H1 (cell line): ENCODE results near the gene RAB35. TPM values are rescaled to one million over a fixed set of nuclear protein-coding genes. Genes with fewer than 3 reads are reported as not detected.
A peak's percentile ranks its signal among the peaks of the same experiment; 100 is the strongest.

Source experiments
- CTCF ChIA-PET: fragments of 300-600 bp; sonication (Branson Sonifier 250); formaldehyde crosslinking; loops from one replicate; lab custom pipeline; 2021; ENCODE audit not compliant: partially characterized antibody; lab: Charles Lee
- POLR2A ChIA-PET: fragments of 300-600 bp; sonication (Branson Sonifier 250); formaldehyde crosslinking; loops from one replicate; lab custom pipeline; 2021; ENCODE audit warnings: inconsistent platforms; ENCODE audit not compliant: partially characterized antibody; lab: Charles Lee
- DNase-seq, 2 experiments: peaks; one replicate each; pipeline versions ENCODE4 v3.0.0 to v3.0.0-alpha.2; 2010 to 2022; ENCODE audit warnings: low spot score in 2 of 2, low read depth in 1 of 2, mixed read lengths in 1 of 2
- FAIRE-seq: peaks from 2 replicates; lab custom pipeline; 2011; peaks lifted over from hg19 to GRCh38; lab: Jason Lieb, UNC
- H2AFZ ChIP-seq: 2 replicates; pipeline ENCODE4 v1.8.1; 2012; ENCODE audit warnings: low read length, inconsistent platforms
- H2AK5ac ChIP-seq: 2 replicates; pipeline ENCODE4 v1.6.1; 2013; ENCODE audit warnings: low read depth, low read length
- H2BK120ac ChIP-seq: replicated peaks from 2 replicates; pipeline ENCODE3; 2013; ENCODE audit warnings: low read depth, low read length, inconsistent platforms
- H2BK12ac ChIP-seq: 2 replicates; pipeline ENCODE4 v1.6.1; 2013; ENCODE audit warnings: low read depth, low read length
- H2BK15ac ChIP-seq: 2 replicates; pipeline ENCODE4 v1.6.1; 2013; ENCODE audit warnings: low read length
- H2BK20ac ChIP-seq: 2 replicates; pipeline ENCODE4 v1.6.1; 2013; ENCODE audit warnings: low read length
- H2BK5ac ChIP-seq: 2 replicates; pipeline ENCODE4 v1.6.1; 2013; ENCODE audit warnings: low read depth, low read length
- H3K14ac ChIP-seq: 2 replicates; pipeline ENCODE4 v1.6.1; 2013; ENCODE audit warnings: inconsistent platforms; ENCODE audit not compliant: insufficient read length
- H3K18ac ChIP-seq: 2 replicates; pipeline ENCODE4 v1.6.1; 2013; ENCODE audit warnings: low read length; ENCODE audit errors: extremely low read depth
- H3K23ac ChIP-seq: 2 replicates; pipeline ENCODE4 v1.6.1; 2013; ENCODE audit warnings: inconsistent platforms; ENCODE audit not compliant: insufficient read length
- H3K23me2 ChIP-seq: 2 replicates; pipeline ENCODE4 v1.6.1; 2013; ENCODE audit warnings: low read depth, low read length
- H3K27ac ChIP-seq: 2 replicates; pipeline ENCODE4 v1.6.1; 2011; ENCODE audit warnings: low read depth, low read length, inconsistent platforms
- H3K27me3 ChIP-seq, 4 experiments: replicated peaks in 1 of 4; 1 replicate in 1 of 4; 2 replicates in 3 of 4; pipeline versions ENCODE4 v1.6.1 to v1.8.1; 2011 to 2013; ENCODE audit warnings: low read length in 3 of 4, mild to moderate bottlenecking in 3 of 4, inconsistent platforms in 2 of 4, mixed read lengths in 2 of 4, moderate library complexity in 1 of 4; ENCODE audit not compliant: control insufficient read depth in 3 of 4, insufficient read depth in 3 of 4; ENCODE audit errors: extremely low read depth in 1 of 4
- H3K36me3 ChIP-seq, 4 experiments: 2 replicates each; pipeline versions ENCODE4 v1.6.1 to v1.8.1; 2011 to 2013; ENCODE audit warnings: mild to moderate bottlenecking in 4 of 4, low read length in 3 of 4, moderate library complexity in 2 of 4, control low read depth in 1 of 4, inconsistent platforms in 1 of 4; ENCODE audit not compliant: insufficient read depth in 4 of 4, control insufficient read depth in 2 of 4
- H3K4ac ChIP-seq: replicated peaks from 2 replicates; pipeline ENCODE3; 2013; ENCODE audit warnings: low read length, low read depth, mixed read lengths, inconsistent platforms; ENCODE audit not compliant: insufficient read length
- H3K4me1 ChIP-seq, 4 experiments: replicated peaks in 1 of 4; 1 replicate in 1 of 4; 2 replicates in 3 of 4; pipeline versions ENCODE4 v1.6.1 to v1.8.1; 2011 to 2013; ENCODE audit warnings: low read length in 3 of 4, inconsistent platforms in 2 of 4, mixed read lengths in 1 of 4; ENCODE audit not compliant: insufficient read depth in 4 of 4, control insufficient read depth in 3 of 4
- H3K4me2 ChIP-seq, 2 experiments: 2 replicates each; pipeline versions ENCODE4 v1.6.1 to v1.8.1; 2011 to 2013; ENCODE audit warnings: low read depth in 2 of 2, low read length in 2 of 2, control low read depth in 1 of 2, inconsistent platforms in 1 of 2, mild to moderate bottlenecking in 1 of 2; ENCODE audit not compliant: insufficient read depth in 1 of 2
- H3K4me3 ChIP-seq, 4 experiments: fragments of 200-600, 300-600 bp in 1 of 4; sonication (generic), shearing (Covaris generic), sonication (Bioruptor Twin) in 1 of 4; 2 replicates each; pipeline versions ENCODE4 v1.5.1 to v1.8.1; 2011 to 2016; ENCODE audit warnings: low read length in 4 of 4, low read depth in 3 of 4, control low read depth in 2 of 4, inconsistent platforms in 2 of 4, mild to moderate bottlenecking in 2 of 4, mixed read lengths in 1 of 4, moderate library complexity in 1 of 4; ENCODE audit not compliant: insufficient read depth in 2 of 4; ENCODE audit errors: extremely low read depth in 1 of 4
- H3K56ac ChIP-seq: replicated peaks from 2 replicates; pipeline ENCODE3; 2013; ENCODE audit warnings: low read depth, mild to moderate bottlenecking, mixed read lengths, low read length, inconsistent platforms; ENCODE audit not compliant: insufficient read length
- H3K79me1 ChIP-seq: 2 replicates; pipeline ENCODE4 v1.6.1; 2013; ENCODE audit warnings: low read depth, low read length, control low read depth
- H3K79me2 ChIP-seq, 2 experiments: 2 replicates each; pipeline versions ENCODE4 v1.6.1 to v1.8.1; 2012 to 2013; ENCODE audit warnings: low read length in 2 of 2, mild to moderate bottlenecking in 2 of 2, inconsistent platforms in 1 of 2; ENCODE audit not compliant: insufficient read depth in 2 of 2, control insufficient read depth in 1 of 2
- H3K9ac ChIP-seq, 4 experiments: replicated peaks in 1 of 4; 1 replicate in 1 of 4; 2 replicates in 3 of 4; pipeline versions ENCODE4 v1.6.1 to v1.8.1; 2011 to 2013; ENCODE audit warnings: low read depth in 3 of 4, low read length in 3 of 4, control low read depth in 2 of 4, mild to moderate bottlenecking in 2 of 4, moderate library complexity in 2 of 4, inconsistent platforms in 1 of 4; ENCODE audit errors: extremely low read depth in 1 of 4
- H3K9me3 ChIP-seq, 2 experiments: 2 replicates each; pipeline versions ENCODE4 v1.6.1 to v1.8.1; 2012 to 2013; ENCODE audit warnings: mild to moderate bottlenecking in 2 of 2, moderate library complexity in 2 of 2, control low read depth in 1 of 2, inconsistent platforms in 1 of 2, low read depth in 1 of 2, low read length in 1 of 2, mixed read lengths in 1 of 2; ENCODE audit not compliant: insufficient read depth in 2 of 2
- H4K20me1 ChIP-seq, 2 experiments: replicated peaks in 1 of 2; 2 replicates each; pipeline versions ENCODE3 to v1.8.1; 2011 to 2013; ENCODE audit warnings: inconsistent platforms in 2 of 2, low read length in 2 of 2, mild to moderate bottlenecking in 1 of 2; ENCODE audit not compliant: insufficient read depth in 2 of 2, control insufficient read depth in 1 of 2
- H4K5ac ChIP-seq: 2 replicates; pipeline ENCODE4 v1.6.1; 2013; ENCODE audit warnings: low read length, low read depth, mixed read lengths, inconsistent platforms; ENCODE audit not compliant: insufficient read length
- H4K8ac ChIP-seq: 2 replicates; pipeline ENCODE4 v1.8.0; 2013; ENCODE audit warnings: mild to moderate bottlenecking, moderate library complexity, low read length, inconsistent platforms; ENCODE audit not compliant: insufficient read depth; ENCODE audit errors: extremely low read depth
- H4K91ac ChIP-seq: replicated peaks from 2 replicates; pipeline ENCODE3; 2013; ENCODE audit warnings: low read length, mixed read lengths, inconsistent platforms; ENCODE audit not compliant: insufficient read length
- BACH1 ChIP-seq: IDR thresholded peaks from 2 replicates; pipeline ENCODE4 v1.6.1; 2012; ENCODE audit warnings: low read length, improper control_type of control experiment
- BRCA1 ChIP-seq: IDR thresholded peaks from 2 replicates; pipeline ENCODE4 v1.6.1; 2012; ENCODE audit warnings: low read depth, low read length, improper control_type of control experiment
- CHD1 ChIP-seq: IDR thresholded peaks from 2 replicates; pipeline ENCODE4 v1.6.1; 2012; ENCODE audit warnings: low read depth, low read length, improper control_type of control experiment
- CREB1 ChIP-seq: IDR thresholded peaks from 2 replicates; pipeline ENCODE4 v1.6.1; 2012; ENCODE audit warnings: inconsistent platforms
- GABPA ChIP-seq: IDR thresholded peaks from 2 replicates; pipeline ENCODE4 v1.6.1; 2011; ENCODE audit warnings: mild to moderate bottlenecking, low read length, moderate library complexity, borderline replicate concordance; ENCODE audit not compliant: insufficient read depth
- GTF2F1 ChIP-seq: IDR thresholded peaks from 2 replicates; pipeline ENCODE4 v1.6.1; 2012; ENCODE audit warnings: low read depth, low read length, improper control_type of control experiment, borderline replicate concordance
- KDM1A ChIP-seq: fragments of 200-600, 300-600 bp; sonication (generic); IDR thresholded peaks from 2 replicates; pipeline ENCODE4 v1.7.1; 2016; ENCODE audit warnings: mild to moderate bottlenecking, low read length, borderline replicate concordance
- KDM4A ChIP-seq: IDR thresholded peaks from one replicate; pipeline ENCODE4 v1.7.1; 2012; ENCODE audit warnings: low read depth, mild to moderate bottlenecking, moderate library complexity, low read length, inconsistent platforms; ENCODE audit not compliant: severe bottlenecking
- POLR2A ChIP-seq, 2 experiments: IDR thresholded peaks; 1 replicate in 1 of 2; 2 replicates in 1 of 2; pipeline ENCODE4 v1.6.1; 2011; ENCODE audit warnings: low read depth in 2 of 2, low read length in 2 of 2, mild to moderate bottlenecking in 2 of 2; ENCODE audit errors: control extremely low read depth in 1 of 2
- RNF2 ChIP-seq: fragments of 200-900, 300-1000 bp; sonication (generic); IDR thresholded peaks from 2 replicates; pipeline ENCODE4 v1.7.1; 2016; ENCODE audit warnings: borderline replicate concordance, low read depth, mild to moderate bottlenecking, antibody characterized with exemption, low read length; ENCODE audit not compliant: poor library complexity, severe bottlenecking; ENCODE audit errors: missing control alignments
- SP1 ChIP-seq: IDR thresholded peaks from 2 replicates; pipeline ENCODE4 v1.6.1; 2011; ENCODE audit warnings: low read depth, low read length
- TAF7 ChIP-seq: optimal IDR thresholded peaks from 2 replicates; pipeline ENCODE3; 2011; ENCODE audit warnings: low read depth, mild to moderate bottlenecking, inconsistent platforms, low read length, moderate library complexity, borderline replicate concordance
- TBP ChIP-seq: IDR thresholded peaks from 2 replicates; pipeline ENCODE4 v1.6.1; 2011; ENCODE audit warnings: low read depth, low read length, improper control_type of control experiment
- TCF12 ChIP-seq: IDR thresholded peaks from 2 replicates; pipeline ENCODE4 v1.6.1; 2011; ENCODE audit warnings: low read depth, mild to moderate bottlenecking, low read length
- YY1 ChIP-seq: IDR thresholded peaks from 2 replicates; pipeline ENCODE4 v1.6.1; 2011; ENCODE audit warnings: low read depth, mild to moderate bottlenecking, low read length
- WGBS, 2 experiments: shearing (Covaris generic) in 1 of 2; methylation state at CpG; one replicate each; pipeline versions ENCODE4 v1.1.6 to v1.1.7; 2013 to 2015; ENCODE audit warnings: low lambda C conversion rate in 2 of 2, mixed read lengths in 2 of 2, inconsistent platforms in 1 of 2, low coverage in 1 of 2, missing lambda C conversion rate in 1 of 2; ENCODE audit not compliant: insufficient replicate concordance in 2 of 2, insufficient coverage in 1 of 2, insufficient read length in 1 of 2; ENCODE audit errors: extremely low coverage in 1 of 2, missing lambda C conversion rate in 1 of 2; 5-methylcytosine and 5-hydroxymethylcytosine counted together
- polyA plus RNA-seq, 7 experiments: library from polyadenylated mRNA; depleted of rRNA in 3 of 7; stranded (reverse) in 5 of 7; unstranded in 2 of 7; fragments of >200 nt in 5 of 7; fragments of 200-250 nt in 2 of 7; gene quantifications; 1 replicate in 5 of 7; 2 replicates in 1 of 7; 4 replicates in 1 of 7; pipeline versions ENCODE4 v1.2.1 to v1.2.3, GENCODE V29; 2011 to 2013; ENCODE audit warnings: missing spikeins in 2 of 7, mixed read lengths in 2 of 7
- total RNA-seq: library from RNA; stranded (reverse); fragmentation: NEBNext Ultra II Directional; extraction: Animal tissue kit (Norgen Biotek cat#: 25700); gene quantifications from 2 replicates; pipeline ENCODE4 v1.2.1, GENCODE V29; 2021

Gene RAB35
- total and polyA plus RNA-seq, 2 of the 8 experiments (the other 6 are each of a cell fraction or from before 2014, with no cell fraction given): 33.4 to 39.0 TPM

DNA sequence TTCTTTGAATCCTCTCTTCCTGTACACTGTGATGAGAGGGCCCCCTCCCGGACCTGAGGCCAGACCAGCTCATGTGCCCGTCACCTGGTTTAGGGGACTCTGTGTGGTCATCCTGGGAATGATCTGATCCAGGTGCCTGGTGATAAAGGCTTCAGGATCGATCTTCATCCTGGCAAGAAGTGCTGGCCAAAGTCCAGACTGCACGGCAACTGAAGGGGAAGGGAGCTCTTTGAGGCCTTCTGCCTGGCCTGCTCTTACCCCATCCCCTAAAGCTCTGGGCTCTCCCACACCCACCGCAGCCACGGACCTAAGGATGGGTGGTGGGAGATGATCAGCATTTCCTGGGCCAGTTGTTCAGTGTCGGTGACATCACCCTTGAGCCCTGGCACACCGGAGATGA is 46.2 kb upstream of the RAB35 start:
- H3K9ac ChIP-seq: peak overlapping the region in 2 of 4 experiments; percentile 1 to 16; a peak in 2 of 7 replicates
- peaks cover 50 to 80% (median 62%) of the 10 kb centered on the region in 4 experiments for H3K36me3 ChIP-seq
- DNase-seq (no peak), FAIRE-seq (no peak)
- H3K27me3 ChIP-seq: no peaks in the 10 kb centered on the region
- H4K91ac ChIP-seq: no peak overlapping the region
- no peak overlapping the region for H3K4me2 ChIP-seq
- peaks cover 2% of the 10 kb centered on the region; the same call in 1 of the 2 replicates for H3K79me1 ChIP-seq
- no peaks in the 10 kb centered on the region for H3K23me2 ChIP-seq
- ChIA-PET CTCF (interaction anchor here (0.9 to 1.4 kb wide), 3 partner anchors 10 to 76 kb away, joined by 3 to 5 read pairs (median 3); no protein-coding TSS in a partner anchor), POLR2A (interaction anchor here (0.7 to 11.2 kb wide), 10 partner anchors 11 to 48 kb away, joined by 3 to 82 read pairs (median 4); partner anchors contain the start of genes RAB35 and RPLP0)
- 89% methylated on average over 8 of the region's 8 CpGs; no CpG with 5 or more reads in 1 of the 2 experiments for WGBS, 2 experiments
- no peak overlapping the region for H3K4ac ChIP-seq
- no peak overlapping the region for H2BK120ac ChIP-seq
- no peak overlapping the region for H2BK5ac ChIP-seq
- no peak overlapping the region for H3K14ac ChIP-seq
- H3K4me3 ChIP-seq: no peak overlapping the region
- no peak overlapping the region for H4K5ac ChIP-seq
- H3K79me2 ChIP-seq: no peaks in the 10 kb centered on the region
- H3K23ac ChIP-seq: no peak overlapping the region
- H3K4me1 ChIP-seq: no peaks in the 10 kb centered on the region
- H3K18ac ChIP-seq: no peak overlapping the region
- H3K56ac ChIP-seq: no peak overlapping the region
- H2AK5ac ChIP-seq: no peak overlapping the region
- no peak overlapping the region for H4K8ac ChIP-seq
- H3K9me3 ChIP-seq: no peaks in the 10 kb centered on the region
- H4K20me1 ChIP-seq: peaks cover 4 to 14% of the 10 kb centered on the region in 2 experiments
- H2BK12ac ChIP-seq: no peak overlapping the region
- H2BK15ac ChIP-seq: no peak overlapping the region
- no peak overlapping the region for H2BK20ac ChIP-seq
- no peak overlapping the region for H3K27ac ChIP-seq
- H2AFZ ChIP-seq: no peak overlapping the region
- TF ChIP-seq POLR2A (IDR thresholded peaks at IDR 0.05; ENCODE audit: control extremely low read depth in 1 of 2, low read depth in 2 of 2, low read length in 2 of 2) (no peak), GTF2F1 (no peak), CHD1 (no peak), TBP (no peak), TCF12 (no peak), SP1 (no peak), BACH1 (no peak), KDM4A (no peak), GABPA (no peak), BRCA1 (no peak), RNF2 (no peak), TAF7 (no peak), YY1 (no peak), KDM1A (no peak), CREB1 (no peak)
